Liver (tissue), 9 donors: ENCODE results near the gene CTNNAL1. TPM values are rescaled to one million over a fixed set of nuclear protein-coding genes. Genes with fewer than 3 reads are reported as not detected.

Experiments used
- DNase-seq: peaks from one replicate; pipeline ENCODE4 v3.0.0-alpha.2; 2017; ENCODE audit warnings: low spot score
- H3K27ac ChIP-seq, 2 donors: one replicate each; pipeline ENCODE4 v1.7.0; 2013; ENCODE audit warnings: inconsistent platforms in 2 of 2, low read length in 2 of 2, control low read depth in 1 of 2, low read depth in 1 of 2, mild to moderate bottlenecking in 1 of 2
- H3K27me3 ChIP-seq, 4 donors: one replicate each; pipeline versions ENCODE4 v1.6.1 to v1.7.0; 2013; ENCODE audit warnings: low read length in 3 of 4, inconsistent platforms in 1 of 4, mild to moderate bottlenecking in 1 of 4, moderate library complexity in 1 of 4; ENCODE audit not compliant: control insufficient read depth in 4 of 4, insufficient read depth in 4 of 4
- H3K36me3 ChIP-seq, 4 donors: one replicate each; pipeline versions ENCODE4 v1.6.1 to v1.7.0; 2013; ENCODE audit warnings: low read length in 3 of 4, mild to moderate bottlenecking in 3 of 4, low read depth in 1 of 4, moderate library complexity in 1 of 4; ENCODE audit not compliant: control insufficient read depth in 4 of 4, insufficient read depth in 3 of 4
- H3K4me1 ChIP-seq, 4 donors: one replicate each; pipeline versions ENCODE4 v1.6.1 to v1.7.0; 2013; ENCODE audit warnings: low read length in 3 of 4, mild to moderate bottlenecking in 3 of 4, moderate library complexity in 1 of 4; ENCODE audit not compliant: control insufficient read depth in 4 of 4, insufficient read depth in 4 of 4
- H3K4me3 ChIP-seq, 3 donors: one replicate each; pipeline versions ENCODE4 v1.6.1 to v1.7.0; 2013; ENCODE audit warnings: low read length in 3 of 3, control low read depth in 1 of 3, low read depth in 1 of 3, mild to moderate bottlenecking in 1 of 3
- H3K9ac ChIP-seq, 2 donors: one replicate each; pipeline ENCODE4 v1.7.0; 2013; ENCODE audit warnings: low read length in 2 of 2, mild to moderate bottlenecking in 2 of 2, moderate library complexity in 2 of 2, control low read depth in 1 of 2, low read depth in 1 of 2
- H3K9me3 ChIP-seq, 4 donors: one replicate each; pipeline versions ENCODE4 v1.6.1 to v1.7.0; 2013; ENCODE audit warnings: low read length in 3 of 4; ENCODE audit not compliant: control insufficient read depth in 4 of 4
- EGR1 ChIP-seq, 2 donors: IDR thresholded peaks; 2 replicates each; pipeline ENCODE4 v1.6.1; 2016 to 2018; ENCODE audit warnings: antibody characterized with exemption in 2 of 2, low read depth in 2 of 2
- GABPA ChIP-seq, 2 donors: IDR thresholded peaks in 1 of 2; conservative IDR thresholded peaks in 1 of 2; 2 replicates each; pipeline ENCODE4 v1.6.1; 2016; ENCODE audit warnings: antibody characterized with exemption in 2 of 2, mild to moderate bottlenecking in 1 of 2, moderate library complexity in 1 of 2
- HNF4A ChIP-seq, 2 donors: conservative IDR thresholded peaks; 2 replicates each; pipeline ENCODE4 v1.6.1; 2016; ENCODE audit warnings: antibody characterized with exemption in 2 of 2, mild to moderate bottlenecking in 2 of 2
- HNF4G ChIP-seq: IDR thresholded peaks from 2 replicates; pipeline ENCODE4 v1.6.1; 2016; ENCODE audit warnings: antibody characterized with exemption
- JUND ChIP-seq, 2 donors: IDR thresholded peaks; 2 replicates each; pipeline ENCODE4 v1.6.1; 2016; ENCODE audit warnings: antibody characterized with exemption in 2 of 2
- MAX ChIP-seq: IDR thresholded peaks from 2 replicates; pipeline ENCODE4 v1.6.1; 2016; ENCODE audit warnings: antibody characterized with exemption
- NR2F2 ChIP-seq: IDR thresholded peaks from 2 replicates; pipeline ENCODE4 v1.6.1; 2016; ENCODE audit warnings: antibody characterized with exemption
- RAD21 ChIP-seq, 2 donors: IDR thresholded peaks; 2 replicates each; pipeline ENCODE4 v1.6.1; 2016; ENCODE audit warnings: antibody characterized with exemption in 2 of 2, mild to moderate bottlenecking in 2 of 2
- RXRA ChIP-seq, 2 donors: IDR thresholded peaks; 2 replicates each; pipeline ENCODE4 v1.6.1; 2017 to 2018; ENCODE audit warnings: antibody characterized with exemption in 2 of 2, mild to moderate bottlenecking in 1 of 2
- TAF1 ChIP-seq: conservative IDR thresholded peaks from 2 replicates; pipeline ENCODE4 v1.6.1; 2016; ENCODE audit warnings: antibody characterized with exemption, mild to moderate bottlenecking
- WGBS: extraction: QIAGEN DNeasy Blood & Tissue Kit; methylation state at CpG from one replicate; pipeline ENCODE4 v1.1.7; 2013; 5-methylcytosine and 5-hydroxymethylcytosine counted together
- polyA plus RNA-seq, 2 donors: library from polyadenylated mRNA; stranded (reverse) in 1 of 2; unstranded in 1 of 2; fragments of 200-250 nt in 1 of 2; fragments of >200 nt in 1 of 2; fragmentation: Nextera tagmentation in 1 of 2; extraction: Ambion mirVana in 1 of 2; gene quantifications; one replicate each; pipeline versions ENCODE4 v1.2.1 to v1.2.3, GENCODE V29; 2013 to 2015
- total RNA-seq, 2 donors: library from RNA; depleted of rRNA; stranded (reverse); fragments of >200 nt; gene quantifications; one replicate each; pipeline ENCODE4 v1.2.3, GENCODE V29; 2014
- TF ChIP-seq, protein P1 (sequence below): fragments of 150-350 bp; IDR thresholded peaks from 2 replicates; pipeline ENCODE4 v1.5.1; 2017; ENCODE audit warnings: improper control_type of control experiment, low read depth, low read length; ENCODE audit not compliant: missing input control
- TF ChIP-seq, protein P2 (sequence below): IDR thresholded peaks from 2 replicates; pipeline ENCODE4 v1.6.1; 2016; ENCODE audit warnings: antibody characterized with exemption
- donor health status: healthy.
- donor health status: healthy.
- donor health status: healthy.
- donor health status: healthy.
- donor health status: healthy.

Gene CTNNAL1
- total and polyA plus RNA-seq, 4 donors: 10.5 to 31.5 (median 18.6) TPM

DNA sequence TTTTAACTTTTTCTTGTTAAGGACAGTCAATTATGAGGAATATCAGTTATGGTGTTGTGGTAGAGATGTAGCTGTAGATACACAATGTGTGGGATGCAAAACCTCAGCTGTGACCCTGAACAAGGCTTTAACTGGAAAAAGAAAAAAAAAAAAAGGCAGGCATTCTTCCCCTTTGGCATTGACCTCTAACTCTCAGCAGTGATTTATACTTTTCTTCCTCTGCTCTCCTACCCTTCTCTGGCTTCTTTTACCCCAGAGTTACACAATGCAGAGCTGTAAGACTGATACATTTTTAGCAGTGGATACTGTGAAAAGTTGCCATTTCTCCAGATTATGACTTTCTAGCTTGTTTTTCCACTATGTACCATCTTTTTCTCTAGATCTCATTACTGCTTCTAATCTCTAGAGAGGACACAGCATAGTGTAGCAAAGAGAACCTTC is 2.0 kb downstream of the CTNNAL1 start:
- H3K27ac ChIP-seq: peak overlapping the region in 1 of 2 donors; percentile 1
- TF ChIP-seq HNF4G (no peak), NR2F2 (peak; percentile 82)
- H3K9ac ChIP-seq: no peak overlapping the region
- DNase-seq: no peak
- H3K9me3 ChIP-seq: no peaks in the 10 kb centered on the region
- H3K4me3 ChIP-seq: no peak overlapping the region
- peaks cover 1 to 16% (median 7%) of the 10 kb centered on the region in 4 donors for H3K4me1 ChIP-seq
- H3K36me3 ChIP-seq: no peaks in the 10 kb centered on the region
- H3K27me3 ChIP-seq: no peaks in the 10 kb centered on the region

GRCh38 chr9:109010746-109011145 is 2.6 kb downstream of the CTNNAL1 start:
- WGBS: 58% methylated on average over 1 of the region's 1 CpG
- Histone ChIP-seq H3K27me3 (no peaks in the 10 kb centered on the region), H3K27ac (no peak overlapping the region), H3K4me3 (no peak overlapping the region), H3K9me3 (no peaks in the 10 kb centered on the region), H3K9ac (no peak overlapping the region), H3K4me1 (peaks cover 1 to 16% (median 7%) of the 10 kb centered on the region in 4 donors), H3K36me3 (no peaks in the 10 kb centered on the region)
- TF ChIP-seq GABPA (IDR thresholded peaks at IDR 0.05 in 1 of 2, conservative IDR thresholded peaks at IDR 0.05 in 1 of 2): no peak
- TF ChIP-seq JUND (IDR thresholded peaks at IDR 0.05): peak in 1 of 2 donors; percentile 35
- no peak for TF ChIP-seq RAD21 (IDR thresholded peaks at IDR 0.05)
- peak; percentile 54 for DNase-seq

DNA sequence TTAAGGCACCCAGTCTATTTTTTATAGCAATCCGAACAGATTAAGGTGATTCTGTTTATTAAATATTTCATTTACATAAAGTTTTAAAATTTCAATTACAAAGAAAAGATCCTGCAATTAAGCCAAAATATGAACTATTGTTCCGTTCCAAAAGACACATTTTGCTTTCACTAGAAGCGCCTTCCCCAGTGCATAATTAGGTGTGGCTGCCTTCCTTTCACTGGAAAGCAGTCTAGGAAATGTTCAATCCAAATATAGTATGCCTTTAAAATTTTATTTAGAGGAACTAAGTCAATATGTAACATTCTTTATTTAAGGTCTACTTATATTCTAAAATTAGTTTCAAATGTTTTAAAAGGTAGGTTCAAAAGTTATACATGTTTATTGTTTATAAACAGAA is 7.6 kb downstream of the CTNNAL1 start:
- H3K27ac ChIP-seq: no peak overlapping the region
- H3K9me3 ChIP-seq: peaks cover 0 to 4% (median 2%) of the 10 kb centered on the region in 4 donors
- H3K9ac ChIP-seq: no peak overlapping the region
- TF ChIP-seq HNF4A (conservative IDR thresholded peaks at IDR 0.05): no peak
- no peaks in the 10 kb centered on the region for H3K4me1 ChIP-seq
- H3K4me3 ChIP-seq: no peak overlapping the region
- DNase-seq: no peak
- no peaks in the 10 kb centered on the region for H3K36me3 ChIP-seq
- 86% methylated on average over 3 of the region's 3 CpGs for WGBS
- no peaks in the 10 kb centered on the region for H3K27me3 ChIP-seq

- no peak for TF ChIP-seq EGR1 (IDR thresholded peaks at IDR 0.05; ENCODE audit: low read depth in 2 of 2)
- no peaks in the 10 kb centered on the region for H3K36me3 ChIP-seq
- no peak overlapping the region for H3K27ac ChIP-seq
- WGBS: 98% methylated on average over 2 of the region's 2 CpGs
- no peak for DNase-seq
- no peaks in the 10 kb centered on the region for H3K27me3 ChIP-seq
- H3K4me3 ChIP-seq: no peak overlapping the region
- no peaks in the 10 kb centered on the region for H3K4me1 ChIP-seq
- H3K9ac ChIP-seq: no peak overlapping the region
- H3K9me3 ChIP-seq: peaks cover 0 to 4% (median 2%) of the 10 kb centered on the region in 4 donors
These were observed 10.2 kb downstream of the CTNNAL1 start for GRCh38 chr9:109003116-109003515.

DNA sequence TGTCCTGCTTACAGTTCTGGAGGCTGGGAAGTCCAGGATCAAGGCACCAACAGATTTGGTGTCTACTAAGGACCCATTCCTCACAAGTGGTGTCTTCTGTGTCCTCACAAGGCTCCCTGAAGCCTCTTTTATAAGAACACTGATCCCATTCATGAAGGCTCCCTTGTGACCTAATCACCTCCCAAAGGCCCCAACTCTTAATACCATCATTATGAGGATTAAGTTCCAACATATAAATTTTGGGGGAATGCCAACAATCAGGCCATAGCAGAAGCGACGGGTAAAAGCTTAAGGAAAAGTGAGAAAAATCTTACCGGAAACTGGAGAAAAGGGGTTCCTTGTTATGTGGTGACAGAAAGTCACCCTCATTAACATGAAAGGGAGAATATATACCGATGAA is 11.2 kb downstream of the CTNNAL1 start:
- 95% methylated on average over 4 of the region's 4 CpGs for WGBS
- H3K36me3 ChIP-seq: no peaks in the 10 kb centered on the region
- H3K9me3 ChIP-seq: peaks cover 0 to 4% (median 2%) of the 10 kb centered on the region in 4 donors
- no peaks in the 10 kb centered on the region for H3K27me3 ChIP-seq
- H3K4me3 ChIP-seq: no peak overlapping the region
- H3K9ac ChIP-seq: no peak overlapping the region
- no peak overlapping the region for H3K27ac ChIP-seq
- DNase-seq: no peak
- H3K4me1 ChIP-seq: no peaks in the 10 kb centered on the region
- TF ChIP-seq HNF4G: no peak
- no peak for TF ChIP-seq RXRA (IDR thresholded peaks at IDR 0.05)
- no peak for TF ChIP-seq RAD21 (IDR thresholded peaks at IDR 0.05)
- TF ChIP-seq, protein P1, sequence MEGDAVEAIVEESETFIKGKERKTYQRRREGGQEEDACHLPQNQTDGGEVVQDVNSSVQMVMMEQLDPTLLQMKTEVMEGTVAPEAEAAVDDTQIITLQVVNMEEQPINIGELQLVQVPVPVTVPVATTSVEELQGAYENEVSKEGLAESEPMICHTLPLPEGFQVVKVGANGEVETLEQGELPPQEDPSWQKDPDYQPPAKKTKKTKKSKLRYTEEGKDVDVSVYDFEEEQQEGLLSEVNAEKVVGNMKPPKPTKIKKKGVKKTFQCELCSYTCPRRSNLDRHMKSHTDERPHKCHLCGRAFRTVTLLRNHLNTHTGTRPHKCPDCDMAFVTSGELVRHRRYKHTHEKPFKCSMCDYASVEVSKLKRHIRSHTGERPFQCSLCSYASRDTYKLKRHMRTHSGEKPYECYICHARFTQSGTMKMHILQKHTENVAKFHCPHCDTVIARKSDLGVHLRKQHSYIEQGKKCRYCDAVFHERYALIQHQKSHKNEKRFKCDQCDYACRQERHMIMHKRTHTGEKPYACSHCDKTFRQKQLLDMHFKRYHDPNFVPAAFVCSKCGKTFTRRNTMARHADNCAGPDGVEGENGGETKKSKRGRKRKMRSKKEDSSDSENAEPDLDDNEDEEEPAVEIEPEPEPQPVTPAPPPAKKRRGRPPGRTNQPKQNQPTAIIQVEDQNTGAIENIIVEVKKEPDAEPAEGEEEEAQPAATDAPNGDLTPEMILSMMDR: no peak
- no peak for TF ChIP-seq HNF4A (conservative IDR thresholded peaks at IDR 0.05)
- TF ChIP-seq GABPA (IDR thresholded peaks at IDR 0.05 in 1 of 2, conservative IDR thresholded peaks at IDR 0.05 in 1 of 2): no peak
- no peak for TF ChIP-seq TAF1
- TF ChIP-seq, protein P2, sequence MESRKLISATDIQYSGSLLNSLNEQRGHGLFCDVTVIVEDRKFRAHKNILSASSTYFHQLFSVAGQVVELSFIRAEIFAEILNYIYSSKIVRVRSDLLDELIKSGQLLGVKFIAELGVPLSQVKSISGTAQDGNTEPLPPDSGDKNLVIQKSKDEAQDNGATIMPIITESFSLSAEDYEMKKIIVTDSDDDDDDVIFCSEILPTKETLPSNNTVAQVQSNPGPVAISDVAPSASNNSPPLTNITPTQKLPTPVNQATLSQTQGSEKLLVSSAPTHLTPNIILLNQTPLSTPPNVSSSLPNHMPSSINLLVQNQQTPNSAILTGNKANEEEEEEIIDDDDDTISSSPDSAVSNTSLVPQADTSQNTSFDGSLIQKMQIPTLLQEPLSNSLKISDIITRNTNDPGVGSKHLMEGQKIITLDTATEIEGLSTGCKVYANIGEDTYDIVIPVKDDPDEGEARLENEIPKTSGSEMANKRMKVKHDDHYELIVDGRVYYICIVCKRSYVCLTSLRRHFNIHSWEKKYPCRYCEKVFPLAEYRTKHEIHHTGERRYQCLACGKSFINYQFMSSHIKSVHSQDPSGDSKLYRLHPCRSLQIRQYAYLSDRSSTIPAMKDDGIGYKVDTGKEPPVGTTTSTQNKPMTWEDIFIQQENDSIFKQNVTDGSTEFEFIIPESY: no peak
- TF ChIP-seq MAX: no peak
